ENCODE measurements around the gene HPDL.

HPDL gene

DNA sequence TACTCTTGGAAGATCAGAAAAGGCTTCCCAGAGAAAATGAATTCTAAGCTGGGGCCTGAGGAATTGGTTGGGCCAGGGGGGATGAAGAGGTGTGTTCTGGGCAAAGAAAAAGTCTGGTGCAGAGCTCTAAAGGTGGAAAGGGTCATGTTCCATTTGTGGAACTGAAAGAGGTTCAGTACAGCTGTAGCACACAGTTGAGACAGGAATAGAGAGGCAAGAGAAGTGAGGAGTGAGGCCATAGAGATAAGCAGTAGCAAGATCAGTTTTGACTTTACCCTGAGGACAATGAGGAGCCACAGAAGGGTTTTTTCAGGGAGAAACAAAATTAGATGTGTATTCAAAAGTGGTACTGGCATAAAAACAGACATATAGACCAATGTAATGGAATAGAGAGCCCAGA is 43.9 kb downstream of the HPDL start:
- H3K4me3 ChIP-seq (replicated peaks; ENCODE audit: low read depth, low read length): no peak overlapping the region
- TF ChIP-seq, protein P1, sequence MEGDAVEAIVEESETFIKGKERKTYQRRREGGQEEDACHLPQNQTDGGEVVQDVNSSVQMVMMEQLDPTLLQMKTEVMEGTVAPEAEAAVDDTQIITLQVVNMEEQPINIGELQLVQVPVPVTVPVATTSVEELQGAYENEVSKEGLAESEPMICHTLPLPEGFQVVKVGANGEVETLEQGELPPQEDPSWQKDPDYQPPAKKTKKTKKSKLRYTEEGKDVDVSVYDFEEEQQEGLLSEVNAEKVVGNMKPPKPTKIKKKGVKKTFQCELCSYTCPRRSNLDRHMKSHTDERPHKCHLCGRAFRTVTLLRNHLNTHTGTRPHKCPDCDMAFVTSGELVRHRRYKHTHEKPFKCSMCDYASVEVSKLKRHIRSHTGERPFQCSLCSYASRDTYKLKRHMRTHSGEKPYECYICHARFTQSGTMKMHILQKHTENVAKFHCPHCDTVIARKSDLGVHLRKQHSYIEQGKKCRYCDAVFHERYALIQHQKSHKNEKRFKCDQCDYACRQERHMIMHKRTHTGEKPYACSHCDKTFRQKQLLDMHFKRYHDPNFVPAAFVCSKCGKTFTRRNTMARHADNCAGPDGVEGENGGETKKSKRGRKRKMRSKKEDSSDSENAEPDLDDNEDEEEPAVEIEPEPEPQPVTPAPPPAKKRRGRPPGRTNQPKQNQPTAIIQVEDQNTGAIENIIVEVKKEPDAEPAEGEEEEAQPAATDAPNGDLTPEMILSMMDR (IDR thresholded peaks at IDR 0.05; ENCODE audit: low read length, missing control alignments): no peak

DNA sequence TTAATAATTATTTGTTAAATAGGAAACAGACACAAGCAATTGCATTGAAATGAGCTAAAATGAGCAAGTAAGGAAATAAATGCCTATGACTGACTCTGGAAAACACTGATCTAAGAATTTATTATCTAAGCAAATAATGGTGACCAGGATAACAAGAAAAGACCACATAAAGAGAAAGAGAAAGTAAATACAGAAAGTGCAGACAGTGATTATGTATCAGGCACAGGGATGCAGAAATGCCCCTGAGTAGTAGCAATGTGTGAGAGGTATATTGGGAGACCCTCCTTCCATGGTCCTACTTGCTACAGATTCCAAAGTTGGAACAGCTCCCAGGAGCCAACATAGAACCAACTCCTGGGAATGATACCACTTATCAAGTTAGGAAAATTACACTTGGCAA is 46.9 kb downstream of the HPDL start:
- DNase-seq (ENCODE audit: low read depth): no peak
- no peak overlapping the region for H3K4me3 ChIP-seq (replicated peaks; ENCODE audit: low read depth, low read length)
- TF ChIP-seq, protein P1 (IDR thresholded peaks at IDR 0.05; ENCODE audit: low read length, missing control alignments): no peak

More for the DNA sequence above, 43.9 kb downstream of the HPDL start:
- no peak for DNase-seq (ENCODE audit: low read depth)

DNA sequence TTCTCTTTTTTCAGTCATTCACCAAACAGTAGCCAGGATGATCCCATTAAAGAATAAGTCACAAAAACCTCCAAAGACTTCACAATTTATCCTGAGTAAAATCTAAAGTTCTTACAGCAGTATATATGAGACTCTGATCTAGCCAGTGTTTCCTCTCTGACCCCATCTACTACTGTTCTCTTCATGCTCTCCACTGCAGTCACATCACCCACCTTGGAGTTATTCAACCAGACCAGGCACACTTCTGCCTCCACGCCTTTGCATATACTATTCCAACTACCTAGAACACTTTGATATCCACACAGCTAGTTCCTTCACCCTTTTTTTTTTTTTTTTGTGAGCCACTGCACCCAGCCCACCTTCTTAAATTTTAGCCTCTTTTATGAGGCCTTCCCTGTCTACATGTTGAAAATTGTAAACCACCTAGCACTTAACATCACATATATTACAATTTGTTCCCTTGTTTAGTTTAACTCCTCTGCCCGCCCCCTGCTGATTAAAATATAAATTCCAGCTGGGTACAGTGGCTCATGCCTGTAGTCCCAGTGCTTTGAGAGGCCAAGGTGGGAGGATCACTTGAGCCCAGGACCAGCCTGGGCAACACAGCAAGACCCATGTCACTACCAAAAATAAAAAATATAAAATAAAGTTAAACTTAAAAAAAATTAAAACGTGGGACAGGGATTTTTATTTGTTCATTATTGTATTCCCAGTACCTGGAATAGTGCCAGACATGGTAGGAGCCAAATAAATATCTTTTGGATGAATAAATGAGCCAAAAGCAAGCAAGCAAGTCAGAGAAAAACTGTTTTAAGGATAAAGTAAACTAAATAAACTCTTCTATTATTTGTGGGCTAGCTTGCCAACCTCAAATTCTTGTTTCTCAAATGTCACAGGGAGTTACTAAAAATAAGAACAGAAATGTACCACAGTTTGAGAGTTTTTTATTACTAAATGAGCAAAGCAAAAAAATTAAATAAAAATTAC is 48.7 kb downstream of the HPDL start:
- TF ChIP-seq, protein P1 (IDR thresholded peaks at IDR 0.05; ENCODE audit: low read length, missing control alignments): no peak
- no peak overlapping the region for H3K4me3 ChIP-seq (replicated peaks; ENCODE audit: low read depth, low read length)
- no peak for DNase-seq (ENCODE audit: low read depth)

- TF ChIP-seq, protein P1 (IDR thresholded peaks at IDR 0.05; ENCODE audit: low read length, missing control alignments): no peak
- no peak overlapping the region for H3K4me3 ChIP-seq (replicated peaks; ENCODE audit: low read depth, low read length)
- no peak for DNase-seq (ENCODE audit: low read depth)
These were observed 51.5 kb downstream of the HPDL start for GRCh38 chr1:45378184-45378583.
